ENCODE data around the gene LRMDA. TPM values are rescaled to one million over a fixed set of nuclear protein-coding genes. Genes with fewer than 3 reads are reported as not detected.

Gene LRMDA
- total RNA-seq, 1 experiment from 2014 or later, result 4.8 TPM

GRCh38 chr10:76302481-76302880 is 871.1 kb downstream of the LRMDA start (continued):
- TF ChIP-seq ZNF274 (IDR thresholded peaks at IDR 0.05; ENCODE audit: low read depth, low read length) (no peak), EZH2 (IDR thresholded peaks at IDR 0.05) (no peak), FOSL1 (IDR thresholded peaks at IDR 0.05; ENCODE audit: low read depth) (no peak), POLR2A (IDR thresholded peaks at IDR 0.05; ENCODE audit: borderline replicate concordance, extremely low read depth, insufficient read depth, insufficient read length) (no peak)

GRCh38 chr10:76302961-76303630 is 871.7 kb downstream of the LRMDA start:
- Histone ChIP-seq H3K27me3 (ENCODE audit: insufficient read depth, low read length) (peaks cover 14% of the 10 kb centered on the region; the same call in 1 of the 2 replicates), H3K9me2 (ENCODE audit: insufficient read depth) (no peaks in the 10 kb centered on the region), H3K4me2 (ENCODE audit: low read length) (no peak overlapping the region), H3K27ac (ENCODE audit: low read depth, low read length) (no peak overlapping the region), H4K20me1 (ENCODE audit: insufficient read depth) (no peaks in the 10 kb centered on the region), H3K4me3 (replicated peaks in 1 of 2; ENCODE audit: low read depth in 1 of 2, low read length in 2 of 2) (no peak overlapping the region), H3K9ac (ENCODE audit: low read length) (no peak overlapping the region), H3K36me3 (ENCODE audit: control insufficient read depth in 1 of 2, insufficient read depth in 2 of 2, low read length in 2 of 2) (no peaks in the 10 kb centered on the region), H2AFZ (ENCODE audit: low read depth, low read length, poor library complexity, severe bottlenecking) (no peak overlapping the region), H3K79me2 (ENCODE audit: insufficient read depth, low read length) (no peaks in the 10 kb centered on the region), H3K4me1 (ENCODE audit: control insufficient read depth in 1 of 2, insufficient read depth in 2 of 2, low read length in 2 of 2) (no peaks in the 10 kb centered on the region), H3K9me3 (ENCODE audit: control insufficient read depth in 1 of 2, insufficient read depth in 1 of 2, low read depth in 1 of 2, low read length in 2 of 2) (no peaks in the 10 kb centered on the region)
- ChIA-PET CTCF (interaction anchor here (0.6 to 3.0 kb wide), 17 partner anchors 10 to 1099 kb away, joined by 3 to 17 read pairs (median 4); partner anchors contain the start of gene ZNF503), POLR2A (interaction anchor here (0.7 to 1.7 kb wide), 2 partner anchors 601 to 901 kb away, joined by 3 read pairs; partner anchors contain the start of gene ZNF503), RAD21 (ENCODE audit: low non-redundant PET in 1 of 2, low total read pairs in 2 of 2, uncharacterized antibody in 2 of 2, unreplicated experiment in 2 of 2) (interaction anchor here in 1 of 2 experiments (0.7 kb wide), 1 partner anchor 262 kb away, joined by 4 read pairs; no protein-coding TSS in a partner anchor)
- no peak for TF ChIP-seq ATF3 (IDR thresholded peaks at IDR 0.05)
- TF ChIP-seq REST (IDR thresholded peaks at IDR 0.05; ENCODE audit: low read depth), result no peak
- no peak for TF ChIP-seq EZH2phosphoT487 (IDR thresholded peaks at IDR 0.05; ENCODE audit: borderline replicate concordance)
- TF ChIP-seq RAD21 (IDR thresholded peaks at IDR 0.05; ENCODE audit: low read depth), result no peak
- TF ChIP-seq SIN3A (IDR thresholded peaks at IDR 0.05; ENCODE audit: low read depth), result no peak
- no peak for TF ChIP-seq ZNF274 (IDR thresholded peaks at IDR 0.05; ENCODE audit: low read depth, low read length)
- no peak for TF ChIP-seq FOSL1 (IDR thresholded peaks at IDR 0.05; ENCODE audit: low read depth)
- no peak for TF ChIP-seq POLR2AphosphoS5 (IDR thresholded peaks at IDR 0.05; ENCODE audit: low read depth, low read length)
- DNase-seq (ENCODE audit: low read depth, low spot score) (no peak), ATAC-seq (no peak)
- intact Hi-C loops (cut with micrococcal nuclease), result loop anchor here (2.0 to 5.0 kb wide), 3 partner anchors 266 to 1066 kb away; partner anchors contain the start of gene COMTD1
- no TSS peak for BruUV-seq (replicated peaks)

All from HCT116 (cell line).